Panc1 (cell line): ENCODE data around the gene OPTC. TPM values are rescaled to one million over a fixed set of nuclear protein-coding genes. Genes with fewer than 3 reads are reported as not detected.

Experiments
- ATAC-seq: fragments of 200-7000 bp; cut with Tn5 transposase; 2 replicates; pipeline ENCODE4 v1.9.1; 2020; ENCODE audit warnings: mild to moderate bottlenecking, moderate library complexity
- BruUV-seq: library from RNA; stranded (reverse); fragments of 400-500 nt; replicated peaks from 2 replicates; lab custom pipeline; 2021; lab: Mats Ljungman, UMichigan
- CTCF ChIA-PET: fragments of 300-600 bp; sonication (Branson Sonifier 250); formaldehyde crosslinking; loops from one replicate; lab custom pipeline; 2022; ENCODE audit warnings: antibody characterized with exemption; lab: Charles Lee
- POLR2A ChIA-PET: fragments of 300-600 bp; sonication (Branson Sonifier 250); formaldehyde crosslinking; loops from one replicate; lab custom pipeline; 2022; ENCODE audit warnings: antibody characterized with exemption; lab: Charles Lee
- DNase-seq: peaks from one replicate; pipeline ENCODE4 v3.0.0-alpha.2; 2010; ENCODE audit warnings: low read depth, low spot score
- H3K27ac ChIP-seq: 2 replicates; pipeline ENCODE4 v1.5.1; 2011; ENCODE audit warnings: mild to moderate bottlenecking, low read length, inconsistent platforms
- H3K27me3 ChIP-seq: fragments of 200-500 bp; sonication (Bioruptor generic); 2 replicates; pipeline ENCODE4 v1.6.0; 2014; ENCODE audit warnings: low read length, inconsistent platforms; ENCODE audit not compliant: control insufficient read depth, insufficient read depth
- H3K36me3 ChIP-seq: fragments of 200-500 bp; sonication (Bioruptor generic); 2 replicates; pipeline ENCODE4 v1.5.1; 2014; ENCODE audit warnings: inconsistent platforms, mild to moderate bottlenecking, low read length, moderate library complexity; ENCODE audit not compliant: control insufficient read depth, insufficient read depth
- H3K4me1 ChIP-seq: 2 replicates; pipeline ENCODE4 v1.5.1; 2011; ENCODE audit warnings: inconsistent platforms, mild to moderate bottlenecking, low read length, moderate library complexity; ENCODE audit not compliant: control insufficient read depth, insufficient read depth
- H3K4me3 ChIP-seq, 2 experiments: 2 replicates each; pipeline ENCODE4 v1.5.1; 2011 to 2012; ENCODE audit warnings: low read depth in 2 of 2, low read length in 2 of 2, mild to moderate bottlenecking in 2 of 2, inconsistent platforms in 1 of 2, moderate library complexity in 1 of 2
- H3K9me3 ChIP-seq: fragments of 200-500 bp; sonication (Bioruptor generic); 2 replicates; pipeline ENCODE4 v1.5.1; 2014; ENCODE audit warnings: low read depth, mild to moderate bottlenecking, inconsistent platforms, low read length, moderate library complexity; ENCODE audit not compliant: control insufficient read depth, insufficient read depth
- POLR2AphosphoS5 ChIP-seq: IDR thresholded peaks from 2 replicates; pipeline ENCODE4 v1.6.1; 2012; ENCODE audit warnings: mild to moderate bottlenecking, low read depth, low read length, moderate library complexity
- SIN3A ChIP-seq: IDR thresholded peaks from 2 replicates; pipeline ENCODE4 v1.6.1; 2012; ENCODE audit warnings: low read depth, mild to moderate bottlenecking, low read length, moderate library complexity, borderline replicate concordance; ENCODE audit not compliant: insufficient read depth
- TCF7L2 ChIP-seq: IDR thresholded peaks from 2 replicates; pipeline ENCODE4 v1.6.1; 2011; ENCODE audit warnings: mild to moderate bottlenecking, low read depth, low read length, inconsistent platforms
- in situ Hi-C: cut with HindIII; loops from 2 replicates; pipeline ENCODE4 v1.10.0; 2016; ENCODE audit warnings: low sequenced_read_pairs, low pct_unique_long_range_greater_than_20kb
- intact Hi-C: fragments of 100-400 bp; cut with micrococcal nuclease; formaldehyde crosslinking; loops from one replicate; pipeline ENCODE4 v1.10.0; 2022; ENCODE audit not compliant: unreplicated experiment
- total RNA-seq: library from RNA; stranded (reverse); gene quantifications from one replicate; pipeline ENCODE4 v1.2.1, GENCODE V29; 2021; ENCODE audit not compliant: unreplicated experiment
- TF ChIP-seq, protein P1 (sequence below): fragments of 450-650 bp; IDR thresholded peaks from 2 replicates; pipeline ENCODE4 v1.5.1; 2017; ENCODE audit warnings: mild to moderate bottlenecking
- TF ChIP-seq, protein P2 (sequence below), 2 experiments: IDR thresholded peaks; 2 replicates each; pipeline ENCODE4 v1.6.1; 2011 to 2012; ENCODE audit warnings: low read depth in 2 of 2, control low read depth in 1 of 2, low read length in 1 of 2, mild to moderate bottlenecking in 1 of 2, moderate library complexity in 1 of 2; ENCODE audit not compliant: insufficient read depth in 1 of 2

OPTC gene
- total RNA-seq, 1 experiment from 2014 or later, result not detected

DNA sequence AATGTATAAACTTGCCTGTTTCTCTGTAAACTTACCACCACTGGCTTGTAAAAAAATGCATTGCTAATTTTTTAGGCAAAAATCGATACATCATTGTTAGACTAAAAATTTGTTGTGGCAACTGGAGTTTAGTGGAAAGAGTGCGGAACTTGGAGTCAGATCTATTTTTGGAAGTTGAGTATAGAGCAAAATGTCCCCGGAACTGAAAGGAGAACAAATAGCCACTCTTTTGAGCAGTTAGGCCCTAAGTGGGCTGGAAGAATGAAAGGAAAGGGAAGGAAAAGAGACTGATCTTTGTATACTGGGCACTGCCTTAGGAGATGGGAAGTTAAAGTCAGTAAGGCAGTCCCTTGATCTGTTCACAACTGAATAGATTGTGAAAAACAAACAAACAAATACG, 30.2 kb downstream of the OPTC start:
- ChIA-PET CTCF (no interaction called here), POLR2A (no interaction called here)
- BruUV-seq, result no TSS peak
- no peaks in the 10 kb centered on the region for H3K4me1 ChIP-seq
- ATAC-seq (no peak), DNase-seq (no peak)
- in situ Hi-C loops (no loop called here), intact Hi-C loops (no loop called here)
- no peak overlapping the region for H3K27ac ChIP-seq
- TF ChIP-seq SIN3A (no peak), POLR2AphosphoS5 (no peak), TCF7L2 (no peak)
- TF ChIP-seq, protein P1, sequence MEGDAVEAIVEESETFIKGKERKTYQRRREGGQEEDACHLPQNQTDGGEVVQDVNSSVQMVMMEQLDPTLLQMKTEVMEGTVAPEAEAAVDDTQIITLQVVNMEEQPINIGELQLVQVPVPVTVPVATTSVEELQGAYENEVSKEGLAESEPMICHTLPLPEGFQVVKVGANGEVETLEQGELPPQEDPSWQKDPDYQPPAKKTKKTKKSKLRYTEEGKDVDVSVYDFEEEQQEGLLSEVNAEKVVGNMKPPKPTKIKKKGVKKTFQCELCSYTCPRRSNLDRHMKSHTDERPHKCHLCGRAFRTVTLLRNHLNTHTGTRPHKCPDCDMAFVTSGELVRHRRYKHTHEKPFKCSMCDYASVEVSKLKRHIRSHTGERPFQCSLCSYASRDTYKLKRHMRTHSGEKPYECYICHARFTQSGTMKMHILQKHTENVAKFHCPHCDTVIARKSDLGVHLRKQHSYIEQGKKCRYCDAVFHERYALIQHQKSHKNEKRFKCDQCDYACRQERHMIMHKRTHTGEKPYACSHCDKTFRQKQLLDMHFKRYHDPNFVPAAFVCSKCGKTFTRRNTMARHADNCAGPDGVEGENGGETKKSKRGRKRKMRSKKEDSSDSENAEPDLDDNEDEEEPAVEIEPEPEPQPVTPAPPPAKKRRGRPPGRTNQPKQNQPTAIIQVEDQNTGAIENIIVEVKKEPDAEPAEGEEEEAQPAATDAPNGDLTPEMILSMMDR, result no peak
- TF ChIP-seq, protein P2, sequence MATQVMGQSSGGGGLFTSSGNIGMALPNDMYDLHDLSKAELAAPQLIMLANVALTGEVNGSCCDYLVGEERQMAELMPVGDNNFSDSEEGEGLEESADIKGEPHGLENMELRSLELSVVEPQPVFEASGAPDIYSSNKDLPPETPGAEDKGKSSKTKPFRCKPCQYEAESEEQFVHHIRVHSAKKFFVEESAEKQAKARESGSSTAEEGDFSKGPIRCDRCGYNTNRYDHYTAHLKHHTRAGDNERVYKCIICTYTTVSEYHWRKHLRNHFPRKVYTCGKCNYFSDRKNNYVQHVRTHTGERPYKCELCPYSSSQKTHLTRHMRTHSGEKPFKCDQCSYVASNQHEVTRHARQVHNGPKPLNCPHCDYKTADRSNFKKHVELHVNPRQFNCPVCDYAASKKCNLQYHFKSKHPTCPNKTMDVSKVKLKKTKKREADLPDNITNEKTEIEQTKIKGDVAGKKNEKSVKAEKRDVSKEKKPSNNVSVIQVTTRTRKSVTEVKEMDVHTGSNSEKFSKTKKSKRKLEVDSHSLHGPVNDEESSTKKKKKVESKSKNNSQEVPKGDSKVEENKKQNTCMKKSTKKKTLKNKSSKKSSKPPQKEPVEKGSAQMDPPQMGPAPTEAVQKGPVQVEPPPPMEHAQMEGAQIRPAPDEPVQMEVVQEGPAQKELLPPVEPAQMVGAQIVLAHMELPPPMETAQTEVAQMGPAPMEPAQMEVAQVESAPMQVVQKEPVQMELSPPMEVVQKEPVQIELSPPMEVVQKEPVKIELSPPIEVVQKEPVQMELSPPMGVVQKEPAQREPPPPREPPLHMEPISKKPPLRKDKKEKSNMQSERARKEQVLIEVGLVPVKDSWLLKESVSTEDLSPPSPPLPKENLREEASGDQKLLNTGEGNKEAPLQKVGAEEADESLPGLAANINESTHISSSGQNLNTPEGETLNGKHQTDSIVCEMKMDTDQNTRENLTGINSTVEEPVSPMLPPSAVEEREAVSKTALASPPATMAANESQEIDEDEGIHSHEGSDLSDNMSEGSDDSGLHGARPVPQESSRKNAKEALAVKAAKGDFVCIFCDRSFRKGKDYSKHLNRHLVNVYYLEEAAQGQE (IDR thresholded peaks at IDR 0.05; ENCODE audit: insufficient read depth in 1 of 2, low read depth in 2 of 2, low read length in 1 of 2), result no peak
- no peak overlapping the region for H3K4me3 ChIP-seq
- H3K27me3 ChIP-seq, result no peaks in the 10 kb centered on the region
- no peaks in the 10 kb centered on the region for H3K36me3 ChIP-seq
- H3K9me3 ChIP-seq, result no peaks in the 10 kb centered on the region

DNA sequence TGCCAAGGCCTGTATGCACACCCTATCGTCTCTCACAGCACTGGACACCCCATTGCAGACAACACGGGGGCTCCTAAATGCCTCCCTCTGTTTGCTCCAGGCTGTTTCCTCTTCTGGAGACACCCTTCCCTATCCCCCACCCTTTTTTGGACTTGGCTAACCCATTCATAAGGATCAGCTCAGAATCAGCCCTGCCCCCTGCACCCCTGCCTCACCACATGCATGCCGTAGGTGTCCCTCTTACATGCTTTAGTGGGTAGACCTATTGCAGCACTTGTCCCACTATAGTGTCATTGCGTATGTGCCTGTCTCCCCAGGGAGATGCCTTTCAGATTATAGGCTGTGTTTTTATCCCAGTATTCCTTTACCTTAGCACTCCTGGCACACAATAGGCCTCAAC, 30.9 kb downstream of the OPTC start:
- Histone ChIP-seq H3K9me3 (no peaks in the 10 kb centered on the region), H3K27ac (no peak overlapping the region), H3K27me3 (no peaks in the 10 kb centered on the region), H3K4me3 (no peak overlapping the region), H3K36me3 (no peaks in the 10 kb centered on the region), H3K4me1 (no peaks in the 10 kb centered on the region)
- BruUV-seq, result no TSS peak
- ChIA-PET CTCF (no interaction called here), POLR2A (no interaction called here)
- DNase-seq (no peak), ATAC-seq (no peak)
- in situ Hi-C loops, result no loop called here
- TF ChIP-seq TCF7L2, result no peak
- no peak for TF ChIP-seq SIN3A
- TF ChIP-seq, protein P2 (IDR thresholded peaks at IDR 0.05; ENCODE audit: insufficient read depth in 1 of 2, low read depth in 2 of 2, low read length in 1 of 2), result no peak
- TF ChIP-seq POLR2AphosphoS5, result no peak
- TF ChIP-seq, protein P1, result no peak
- intact Hi-C loops, result no loop called here
